Fibroblast of skin of back (primary cell): ENCODE data around the gene FJX1.
A peak's percentile ranks its signal among the peaks of the same experiment; 100 is the strongest.
"Not testable (repeated sequence)": the region's sequence is repeated elsewhere in the genome, so short reads cannot be mapped to it uniquely, and the experiment has no call there.

Experiments used
- DNase-seq: peaks from one replicate; pipeline ENCODE4 v3.0.0-alpha.2; 2013

The FJX1 gene

GRCh38 chr11:35633827-35634423 is 15.7 kb downstream of the FJX1 start:
- DNase-seq: no peak

DNA sequence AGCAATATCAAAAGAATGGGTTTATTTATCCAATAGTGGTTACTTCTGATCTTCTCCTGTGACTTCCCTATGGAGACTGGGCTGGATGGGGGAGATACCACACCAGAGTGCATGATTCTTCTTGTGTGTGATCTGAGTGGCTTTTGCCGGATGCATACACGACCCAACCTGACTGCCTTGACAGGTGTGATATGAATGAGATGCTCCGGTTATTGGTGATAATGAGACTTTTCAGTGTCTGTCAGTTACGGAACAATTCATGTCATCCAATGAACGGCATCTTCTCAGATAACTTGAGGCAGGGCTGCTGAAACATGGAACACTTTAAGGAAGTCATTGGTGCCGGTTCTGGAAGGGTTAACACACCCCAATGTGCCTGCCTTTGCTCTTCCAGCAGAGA is 17.7 kb downstream of the FJX1 start:
- DNase-seq: no peak

- DNase-seq: no peak
Observed at GRCh38 chr11:35639591-35640179, 21.4 kb downstream of the FJX1 start.

- no peak for DNase-seq
Observed at GRCh38 chr11:35641171-35641897, 23.1 kb downstream of the FJX1 start.

GRCh38 chr11:35641964-35642363 is 23.7 kb downstream of the FJX1 start:
- no peak for DNase-seq

- DNase-seq: no peak
Observed at GRCh38 chr11:35647421-35648093, 29.3 kb downstream of the FJX1 start.

DNA sequence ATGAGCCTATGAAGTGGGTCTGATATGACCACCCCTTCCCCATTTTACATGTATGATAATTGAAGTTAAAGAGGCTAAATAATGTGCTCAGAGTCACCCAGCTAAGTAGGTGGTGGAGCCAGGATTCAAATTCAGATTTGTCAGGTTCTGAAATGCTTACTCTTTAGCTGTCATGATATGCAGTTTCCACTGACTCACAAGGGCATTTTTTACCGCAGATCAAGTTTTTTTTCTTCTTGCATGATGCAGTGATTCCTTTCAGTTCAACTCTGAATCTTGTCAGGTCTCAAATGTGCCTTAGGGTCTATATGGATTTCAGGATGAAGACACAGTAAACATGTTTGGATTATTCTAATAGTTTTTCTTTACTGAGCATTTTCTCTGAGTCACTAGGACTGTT is 31.7 kb downstream of the FJX1 start:
- DNase-seq: peak; percentile 41

GRCh38 chr11:35650467-35650866 is 32.2 kb downstream of the FJX1 start:
- DNase-seq: no peak

- no peak for DNase-seq
Observed at GRCh38 chr11:35651263-35651662, 33.0 kb downstream of the FJX1 start.

GRCh38 chr11:35652786-35653185 is 34.5 kb downstream of the FJX1 start:
- not testable (repeated sequence) for DNase-seq

- no peak for DNase-seq
Observed at GRCh38 chr11:35654711-35655110, 36.5 kb downstream of the FJX1 start.

GRCh38 chr11:35655254-35655653 is 37.0 kb downstream of the FJX1 start:
- no peak for DNase-seq

DNA sequence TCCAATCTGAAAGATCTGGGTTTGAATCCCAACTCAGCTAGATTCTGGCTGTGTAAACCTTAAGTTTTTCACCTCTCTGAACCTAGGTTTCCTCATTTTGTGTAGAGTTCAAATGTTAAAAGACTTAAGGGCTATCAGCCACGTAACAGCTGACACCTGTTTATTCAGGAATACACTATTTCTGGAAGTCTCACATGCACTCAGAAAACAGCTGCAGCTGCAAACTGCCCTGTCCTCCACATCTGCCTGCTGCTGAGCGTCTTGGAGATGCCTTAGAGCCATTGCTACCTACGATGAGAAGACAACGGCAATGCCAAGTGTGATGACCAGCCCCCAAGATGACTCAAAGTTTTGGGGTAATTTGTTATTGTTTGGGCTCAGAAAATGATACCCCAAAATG is 37.6 kb downstream of the FJX1 start:
- no peak for DNase-seq

GRCh38 chr11:35658020-35658948 is 40.0 kb downstream of the FJX1 start:
- no peak for DNase-seq

DNA sequence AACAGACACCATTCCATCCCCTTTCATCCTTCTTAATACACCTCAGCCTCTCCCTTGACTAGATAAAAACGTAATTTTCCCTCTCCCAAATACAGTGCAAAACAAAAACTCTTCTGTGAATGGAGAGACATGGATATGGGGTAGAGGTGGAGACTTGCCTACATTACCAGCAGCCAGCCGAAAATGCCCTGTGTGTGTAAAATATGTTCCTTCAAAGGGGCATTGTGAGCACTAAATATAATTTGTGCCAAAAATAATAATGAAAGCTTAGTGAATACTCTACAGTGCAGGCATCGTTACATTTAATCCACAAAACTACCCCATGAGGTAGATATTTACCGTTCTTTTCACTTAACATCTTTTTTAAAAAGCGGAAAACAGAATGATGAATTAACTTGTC is 43.3 kb downstream of the FJX1 start:
- DNase-seq: no peak

DNA sequence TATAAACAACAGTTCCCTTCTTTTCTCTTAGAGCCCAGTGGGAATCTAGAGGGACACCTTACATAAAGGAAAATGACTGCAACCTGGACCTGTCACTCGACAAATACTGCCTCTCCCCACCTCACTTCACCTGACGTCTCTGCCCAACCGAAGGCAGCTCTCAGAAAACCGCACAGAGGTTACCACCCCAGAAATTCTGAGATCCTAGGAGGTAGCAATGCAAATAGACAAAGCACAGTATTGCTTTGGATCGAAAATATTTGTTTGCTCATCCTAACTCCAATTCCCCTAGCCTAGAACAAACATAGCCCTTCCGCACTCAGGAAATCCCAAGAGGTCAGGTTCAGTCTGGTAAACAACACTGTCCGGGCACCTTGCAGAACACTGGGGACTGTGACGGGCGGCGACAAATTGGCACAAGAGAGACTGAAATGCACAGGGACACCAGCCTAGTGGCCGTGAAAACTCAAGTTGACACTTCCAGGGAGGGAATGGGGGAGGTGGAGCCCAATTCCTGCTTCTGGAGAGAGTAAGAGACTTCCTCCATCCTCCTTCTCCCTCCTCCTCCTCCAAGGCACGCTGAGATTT is 43.9 kb downstream of the FJX1 start:
- DNase-seq: no peak

DNA sequence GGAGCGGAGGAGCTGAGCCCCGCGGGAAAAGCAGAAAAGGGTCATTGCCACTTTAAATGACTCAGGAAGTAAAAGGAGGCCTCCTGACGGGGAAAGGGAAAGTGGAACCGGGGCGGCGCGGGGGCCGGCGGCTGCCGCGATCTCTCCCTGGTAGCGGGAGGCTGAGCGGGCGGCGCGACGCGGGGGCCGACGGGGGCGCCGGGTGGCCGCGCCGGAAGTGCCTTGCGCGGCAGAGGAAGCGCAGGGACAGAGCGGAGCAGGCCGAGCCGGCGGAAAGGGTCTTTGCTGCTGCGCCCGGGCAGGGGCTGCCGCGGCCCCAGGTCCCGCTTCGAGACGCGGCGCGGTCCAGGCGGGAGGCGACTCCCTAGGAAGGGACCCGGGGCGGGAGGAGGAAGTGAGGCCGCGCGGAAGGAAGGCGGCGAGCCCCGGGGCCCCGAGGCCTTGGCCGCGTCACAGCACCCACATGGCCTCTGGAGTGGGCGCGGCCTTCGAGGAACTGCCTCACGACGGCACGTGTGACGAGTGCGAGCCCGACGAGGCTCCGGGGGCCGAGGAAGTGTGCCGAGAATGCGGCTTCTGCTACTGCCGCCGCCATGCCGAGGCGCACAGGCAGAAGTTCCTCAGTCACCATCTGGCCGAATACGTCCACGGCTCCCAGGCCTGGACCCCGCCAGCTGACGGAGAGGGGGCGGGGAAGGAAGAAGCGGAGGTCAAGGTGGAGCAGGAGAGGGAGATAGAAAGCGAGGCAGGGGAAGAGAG is 44.6 kb downstream of the FJX1 start, which contains the start of gene TRIM44:
Gene TRIM44 (plus strand): TSS at position 127 of the 759 bp plus-strand sequence. CDS start 337 bp downstream, at position 464.
- peak; percentile 89 for DNase-seq

- no peak for DNase-seq
Observed at GRCh38 chr11:35663408-35663702, 45.1 kb downstream of the FJX1 start.

GRCh38 chr11:35664977-35665441 is 46.7 kb downstream of the FJX1 start:
- peak; percentile 44 for DNase-seq

DNA sequence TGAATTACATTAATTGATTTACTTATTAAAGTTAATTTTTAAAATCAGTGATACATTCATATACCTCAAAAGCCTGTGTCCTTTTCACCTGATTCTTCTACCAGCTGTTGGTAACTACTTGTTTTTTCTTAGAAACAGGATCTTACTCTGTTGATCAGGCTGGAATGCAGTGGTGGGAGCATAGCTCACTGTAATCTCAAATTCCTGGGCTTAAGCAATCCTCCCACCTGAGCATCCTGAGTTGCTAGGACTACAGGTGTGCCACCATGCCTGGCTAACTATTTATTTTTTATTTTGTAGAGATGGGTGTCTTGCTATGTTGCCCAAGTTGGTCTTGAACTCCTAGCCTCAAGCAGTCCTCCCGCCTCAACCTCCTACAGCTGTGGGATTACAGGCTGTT is 49.0 kb downstream of the FJX1 start:
- no peak for DNase-seq

- DNase-seq: not testable (repeated sequence)
Observed at GRCh38 chr11:35668350-35668749, 50.1 kb downstream of the FJX1 start.
